ENCODE results near the gene MCRIP2. TPM values are rescaled to one million over a fixed set of nuclear protein-coding genes. Genes with fewer than 3 reads are reported as not detected.
A peak's percentile ranks its signal among the peaks of the same experiment; 100 is the strongest.

The MCRIP2 gene
- total and polyA plus RNA-seq, 9 of the 15 experiments (the other 6 are each of a cell fraction or from before 2014, with no cell fraction given) = 0.80 to 120 (median 35.2) TPM

- TF ChIP-seq CHD1 (IDR thresholded peaks at IDR 0.05; ENCODE audit: low read length) = no peak
- peak; percentile 74; the same call in 1 of the 2 replicates for TF ChIP-seq POLR2G (IDR thresholded peaks at IDR 0.05; ENCODE audit: low read depth, low read length)
- TF ChIP-seq, protein P1, sequence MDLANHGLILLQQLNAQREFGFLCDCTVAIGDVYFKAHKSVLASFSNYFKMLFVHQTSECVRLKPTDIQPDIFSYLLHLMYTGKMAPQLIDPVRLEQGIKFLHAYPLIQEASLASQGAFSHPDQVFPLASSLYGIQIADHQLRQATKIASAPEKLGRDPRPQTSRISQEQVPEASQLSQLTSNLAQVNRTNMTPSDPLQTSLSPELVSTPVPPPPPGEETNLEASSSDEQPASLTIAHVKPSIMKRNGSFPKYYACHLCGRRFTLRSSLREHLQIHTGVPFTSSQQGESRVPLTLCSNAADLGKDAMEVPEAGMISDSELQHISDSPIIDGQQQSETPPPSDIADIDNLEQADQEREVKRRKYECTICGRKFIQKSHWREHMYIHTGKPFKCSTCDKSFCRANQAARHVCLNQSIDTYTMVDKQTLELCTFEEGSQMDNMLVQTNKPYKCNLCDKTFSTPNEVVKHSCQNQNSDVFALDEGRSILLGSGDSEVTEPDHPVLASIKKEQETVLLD (IDR thresholded peaks at IDR 0.05) = peak; percentile 47; the same call in 1 of the 2 replicates
- peak; percentile 69; the same call in 1 of the 2 replicates for TF ChIP-seq ZBTB7A (IDR thresholded peaks at IDR 0.05; ENCODE audit: borderline replicate concordance, control insufficient read depth, low read depth, low read length)
- TF ChIP-seq RBM14 (IDR thresholded peaks at IDR 0.05; ENCODE audit: borderline replicate concordance, insufficient read depth, low read depth, low read length) = no peak
- peak; percentile 59 for TF ChIP-seq SMAD4 (CRISPR knock-in tag; conservative IDR thresholded peaks at IDR 0.05)
- TF ChIP-seq, protein P2, sequence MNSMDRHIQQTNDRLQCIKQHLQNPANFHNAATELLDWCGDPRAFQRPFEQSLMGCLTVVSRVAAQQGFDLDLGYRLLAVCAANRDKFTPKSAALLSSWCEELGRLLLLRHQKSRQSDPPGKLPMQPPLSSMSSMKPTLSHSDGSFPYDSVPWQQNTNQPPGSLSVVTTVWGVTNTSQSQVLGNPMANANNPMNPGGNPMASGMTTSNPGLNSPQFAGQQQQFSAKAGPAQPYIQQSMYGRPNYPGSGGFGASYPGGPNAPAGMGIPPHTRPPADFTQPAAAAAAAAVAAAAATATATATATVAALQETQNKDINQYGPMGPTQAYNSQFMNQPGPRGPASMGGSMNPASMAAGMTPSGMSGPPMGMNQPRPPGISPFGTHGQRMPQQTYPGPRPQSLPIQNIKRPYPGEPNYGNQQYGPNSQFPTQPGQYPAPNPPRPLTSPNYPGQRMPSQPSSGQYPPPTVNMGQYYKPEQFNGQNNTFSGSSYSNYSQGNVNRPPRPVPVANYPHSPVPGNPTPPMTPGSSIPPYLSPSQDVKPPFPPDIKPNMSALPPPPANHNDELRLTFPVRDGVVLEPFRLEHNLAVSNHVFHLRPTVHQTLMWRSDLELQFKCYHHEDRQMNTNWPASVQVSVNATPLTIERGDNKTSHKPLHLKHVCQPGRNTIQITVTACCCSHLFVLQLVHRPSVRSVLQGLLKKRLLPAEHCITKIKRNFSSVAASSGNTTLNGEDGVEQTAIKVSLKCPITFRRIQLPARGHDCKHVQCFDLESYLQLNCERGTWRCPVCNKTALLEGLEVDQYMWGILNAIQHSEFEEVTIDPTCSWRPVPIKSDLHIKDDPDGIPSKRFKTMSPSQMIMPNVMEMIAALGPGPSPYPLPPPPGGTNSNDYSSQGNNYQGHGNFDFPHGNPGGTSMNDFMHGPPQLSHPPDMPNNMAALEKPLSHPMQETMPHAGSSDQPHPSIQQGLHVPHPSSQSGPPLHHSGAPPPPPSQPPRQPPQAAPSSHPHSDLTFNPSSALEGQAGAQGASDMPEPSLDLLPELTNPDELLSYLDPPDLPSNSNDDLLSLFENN (IDR thresholded peaks at IDR 0.05; ENCODE audit: low read depth in 2 of 2, low read length in 2 of 2) = no peak
- no peak for TF ChIP-seq ZNF586 (CRISPR knock-in tag; conservative IDR thresholded peaks at IDR 0.05)
- TF ChIP-seq NCOR1 (IDR thresholded peaks at IDR 0.05) = peak; percentile 65
- TF ChIP-seq, protein P3, sequence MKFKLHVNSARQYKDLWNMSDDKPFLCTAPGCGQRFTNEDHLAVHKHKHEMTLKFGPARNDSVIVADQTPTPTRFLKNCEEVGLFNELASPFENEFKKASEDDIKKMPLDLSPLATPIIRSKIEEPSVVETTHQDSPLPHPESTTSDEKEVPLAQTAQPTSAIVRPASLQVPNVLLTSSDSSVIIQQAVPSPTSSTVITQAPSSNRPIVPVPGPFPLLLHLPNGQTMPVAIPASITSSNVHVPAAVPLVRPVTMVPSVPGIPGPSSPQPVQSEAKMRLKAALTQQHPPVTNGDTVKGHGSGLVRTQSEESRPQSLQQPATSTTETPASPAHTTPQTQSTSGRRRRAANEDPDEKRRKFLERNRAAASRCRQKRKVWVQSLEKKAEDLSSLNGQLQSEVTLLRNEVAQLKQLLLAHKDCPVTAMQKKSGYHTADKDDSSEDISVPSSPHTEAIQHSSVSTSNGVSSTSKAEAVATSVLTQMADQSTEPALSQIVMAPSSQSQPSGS (CRISPR knock-in tag; IDR thresholded peaks at IDR 0.05) = no peak
- TF ChIP-seq, protein P4, sequence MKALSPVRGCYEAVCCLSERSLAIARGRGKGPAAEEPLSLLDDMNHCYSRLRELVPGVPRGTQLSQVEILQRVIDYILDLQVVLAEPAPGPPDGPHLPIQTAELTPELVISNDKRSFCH (CRISPR knock-in tag; IDR thresholded peaks at IDR 0.05) = no peak
- TF ChIP-seq, protein P4 (tag; IDR thresholded peaks at IDR 0.05) = no peak
- TF ChIP-seq ETV5 (CRISPR knock-in tag; IDR thresholded peaks at IDR 0.05; ENCODE audit: low read depth) = peak; percentile 76
- TF ChIP-seq, protein P5, sequence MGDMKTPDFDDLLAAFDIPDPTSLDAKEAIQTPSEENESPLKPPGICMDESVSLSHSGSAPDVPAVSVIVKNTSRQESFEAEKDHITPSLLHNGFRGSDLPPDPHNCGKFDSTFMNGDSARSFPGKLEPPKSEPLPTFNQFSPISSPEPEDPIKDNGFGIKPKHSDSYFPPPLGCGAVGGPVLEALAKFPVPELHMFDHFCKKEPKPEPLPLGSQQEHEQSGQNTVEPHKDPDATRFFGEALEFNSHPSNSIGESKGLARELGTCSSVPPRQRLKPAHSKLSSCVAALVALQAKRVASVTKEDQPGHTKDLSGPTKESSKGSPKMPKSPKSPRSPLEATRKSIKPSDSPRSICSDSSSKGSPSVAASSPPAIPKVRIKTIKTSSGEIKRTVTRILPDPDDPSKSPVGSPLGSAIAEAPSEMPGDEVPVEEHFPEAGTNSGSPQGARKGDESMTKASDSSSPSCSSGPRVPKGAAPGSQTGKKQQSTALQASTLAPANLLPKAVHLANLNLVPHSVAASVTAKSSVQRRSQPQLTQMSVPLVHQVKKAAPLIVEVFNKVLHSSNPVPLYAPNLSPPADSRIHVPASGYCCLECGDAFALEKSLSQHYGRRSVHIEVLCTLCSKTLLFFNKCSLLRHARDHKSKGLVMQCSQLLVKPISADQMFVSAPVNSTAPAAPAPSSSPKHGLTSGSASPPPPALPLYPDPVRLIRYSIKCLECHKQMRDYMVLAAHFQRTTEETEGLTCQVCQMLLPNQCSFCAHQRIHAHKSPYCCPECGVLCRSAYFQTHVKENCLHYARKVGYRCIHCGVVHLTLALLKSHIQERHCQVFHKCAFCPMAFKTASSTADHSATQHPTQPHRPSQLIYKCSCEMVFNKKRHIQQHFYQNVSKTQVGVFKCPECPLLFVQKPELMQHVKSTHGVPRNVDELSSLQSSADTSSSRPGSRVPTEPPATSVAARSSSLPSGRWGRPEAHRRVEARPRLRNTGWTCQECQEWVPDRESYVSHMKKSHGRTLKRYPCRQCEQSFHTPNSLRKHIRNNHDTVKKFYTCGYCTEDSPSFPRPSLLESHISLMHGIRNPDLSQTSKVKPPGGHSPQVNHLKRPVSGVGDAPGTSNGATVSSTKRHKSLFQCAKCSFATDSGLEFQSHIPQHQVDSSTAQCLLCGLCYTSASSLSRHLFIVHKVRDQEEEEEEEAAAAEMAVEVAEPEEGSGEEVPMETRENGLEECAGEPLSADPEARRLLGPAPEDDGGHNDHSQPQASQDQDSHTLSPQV (IDR thresholded peaks at IDR 0.05) = peak; percentile 71
- TF ChIP-seq ZBTB17 (CRISPR knock-in tag; IDR thresholded peaks at IDR 0.05) = 0 out of 2 replicates have a peak, but pooled peaks have one; percentile 14
Observed at GRCh38 chr16:629833-630248, 11.8 kb upstream of the MCRIP2 start (continued).
